HEK293 (cell line): Measurements from ENCODE around the gene TSPAN14.

ENCODE experiments used
- EGR2 ChIP-seq: fragments of 450-650 bp; formaldehyde crosslinking; IDR thresholded peaks from 2 replicates; pipeline ENCODE4 v1.5.1; 2016; ENCODE audit warnings: low read depth, missing biosample characterization, missing genetic modification characterization
- MEIS1 ChIP-seq: sonication (generic); formaldehyde crosslinking; IDR thresholded peaks from 2 replicates; pipeline ENCODE4 v1.8.1; 2022; ENCODE audit warnings: missing genetic modification reagents, mild to moderate bottlenecking, borderline replicate concordance
- SALL2 ChIP-seq: fragments of 450-650 bp; formaldehyde crosslinking; IDR thresholded peaks from 2 replicates; pipeline ENCODE4 v1.5.0; 2017; ENCODE audit warnings: missing biosample characterization, mild to moderate bottlenecking, missing genetic modification characterization, borderline replicate concordance
- ZBTB20 ChIP-seq: fragments of 450-650 bp; formaldehyde crosslinking; IDR thresholded peaks from 2 replicates; pipeline ENCODE4 v1.5.1; 2016; ENCODE audit warnings: missing biosample characterization, missing genetic modification characterization
- ZBTB7A ChIP-seq: fragments of 450-650 bp; formaldehyde crosslinking; IDR thresholded peaks from 2 replicates; pipeline ENCODE4 v1.5.1; 2016; ENCODE audit warnings: low read depth, missing biosample characterization, missing genetic modification characterization
- ZNF292 ChIP-seq: fragments of 450-650 bp; formaldehyde crosslinking; IDR thresholded peaks from 2 replicates; pipeline ENCODE4 v1.5.1; 2016; ENCODE audit warnings: low read depth, missing biosample characterization, missing genetic modification characterization, borderline replicate concordance
- ZNF514 ChIP-seq: fragments of 450-650 bp; formaldehyde crosslinking; IDR thresholded peaks from 2 replicates; pipeline ENCODE4 v1.5.1; 2016; ENCODE audit warnings: missing biosample characterization, missing genetic modification characterization
- ZNF670 ChIP-seq: fragments of 450-650 bp; formaldehyde crosslinking; IDR thresholded peaks from 2 replicates; pipeline ENCODE4 v1.5.1; 2016; ENCODE audit warnings: missing biosample characterization, missing genetic modification characterization, low read depth
- ZNF776 ChIP-seq: fragments of 450-650 bp; formaldehyde crosslinking; IDR thresholded peaks from 2 replicates; pipeline ENCODE4 v1.5.0; 2017; ENCODE audit warnings: missing biosample characterization, missing genetic modification characterization, borderline replicate concordance
- ZNF830 ChIP-seq: fragments of 450-650 bp; IDR thresholded peaks from 2 replicates; pipeline ENCODE4 v1.5.0; 2018; ENCODE audit warnings: missing biosample characterization, missing genetic modification characterization, low read depth, mild to moderate bottlenecking, moderate library complexity
- ZSCAN30 ChIP-seq: fragments of 450-650 bp; IDR thresholded peaks from 2 replicates; pipeline ENCODE4 v1.5.1; 2018; ENCODE audit warnings: missing biosample characterization, mild to moderate bottlenecking, missing genetic modification characterization, moderate library complexity
- TF ChIP-seq, protein P1 (sequence below): fragments of 450-650 bp; formaldehyde crosslinking; IDR thresholded peaks from 2 replicates; pipeline ENCODE4 v1.5.1; 2016; ENCODE audit warnings: missing biosample characterization, missing genetic modification characterization
- TF ChIP-seq, protein P2 (sequence below): IDR thresholded peaks from 2 replicates; pipeline ENCODE4 v1.6.1; 2011; ENCODE audit warnings: mild to moderate bottlenecking, low read depth, low read length, borderline replicate concordance
- TF ChIP-seq, protein P3 (sequence below): fragments of 450-650 bp; IDR thresholded peaks from 2 replicates; pipeline ENCODE4 v1.5.1; 2018; ENCODE audit warnings: missing biosample characterization, mild to moderate bottlenecking, missing genetic modification characterization
- TF ChIP-seq, protein P4 (sequence below): fragments of 450-650 bp; formaldehyde crosslinking; IDR thresholded peaks from 2 replicates; pipeline ENCODE4 v1.5.1; 2016; ENCODE audit warnings: missing biosample characterization, missing genetic modification characterization
- TF ChIP-seq, protein P5 (sequence below): fragments of 450-650 bp; formaldehyde crosslinking; IDR thresholded peaks from 2 replicates; pipeline ENCODE4 v1.5.1; 2016; ENCODE audit warnings: missing biosample characterization, missing genetic modification characterization, low read depth
- TF ChIP-seq, protein P6 (sequence below): fragments of 450-650 bp; formaldehyde crosslinking; conservative IDR thresholded peaks from 2 replicates; pipeline ENCODE4 v1.5.1; 2016; ENCODE audit warnings: low read depth, missing biosample characterization, missing genetic modification characterization
- TF ChIP-seq, protein P7 (sequence below): fragments of 450-650 bp; formaldehyde crosslinking; IDR thresholded peaks from 2 replicates; pipeline ENCODE4 v1.5.1; 2016; ENCODE audit warnings: missing biosample characterization, missing genetic modification characterization
- TF ChIP-seq, protein P8 (sequence below): fragments of 450-650 bp; formaldehyde crosslinking; IDR thresholded peaks from 2 replicates; pipeline ENCODE4 v1.5.1; 2016; ENCODE audit warnings: missing biosample characterization, missing genetic modification characterization
- TF ChIP-seq, protein P9 (sequence below): fragments of 450-650 bp; formaldehyde crosslinking; IDR thresholded peaks from 2 replicates; pipeline ENCODE4 v1.5.1; 2017; ENCODE audit warnings: missing biosample characterization, missing genetic modification characterization

TSPAN14 gene

DNA sequence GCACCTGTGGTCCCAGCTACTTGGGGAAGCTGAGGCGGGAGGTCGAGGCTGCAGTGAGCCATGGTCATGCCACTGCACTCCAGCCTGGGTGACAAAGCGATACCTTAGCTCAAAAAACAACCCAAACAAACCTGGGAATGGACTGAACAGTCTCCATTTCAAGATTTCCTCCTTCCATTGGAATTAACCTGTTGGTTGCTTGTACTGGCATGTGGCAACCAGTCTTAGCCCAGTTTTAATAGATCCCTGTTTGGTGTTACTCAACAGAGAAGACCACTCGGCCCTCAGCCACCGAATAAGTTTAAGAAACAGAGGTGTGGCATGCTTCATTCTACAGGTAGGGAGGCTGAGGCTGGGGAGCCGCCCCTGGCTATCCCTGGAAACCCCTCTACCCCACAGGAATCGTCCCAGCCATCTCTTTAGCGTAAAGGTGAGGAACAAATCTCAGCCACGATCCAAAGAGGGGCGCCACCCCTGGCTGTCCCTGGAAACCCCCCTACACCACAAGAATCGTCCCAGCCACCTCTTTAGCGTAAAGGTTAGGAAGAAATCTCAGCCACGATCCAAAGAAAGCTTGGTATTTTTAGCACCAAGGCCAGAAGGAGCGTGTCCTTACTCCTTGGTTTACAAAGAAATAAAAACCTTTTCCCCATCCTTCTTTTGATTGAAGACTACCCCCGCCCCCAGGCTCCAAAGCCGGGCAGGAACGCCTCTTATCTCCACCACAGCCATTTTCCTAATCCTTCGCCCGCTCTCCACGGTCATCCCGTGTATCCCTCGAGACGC is 861 bp upstream of the TSPAN14 start (continued):
- TF ChIP-seq, protein P1, sequence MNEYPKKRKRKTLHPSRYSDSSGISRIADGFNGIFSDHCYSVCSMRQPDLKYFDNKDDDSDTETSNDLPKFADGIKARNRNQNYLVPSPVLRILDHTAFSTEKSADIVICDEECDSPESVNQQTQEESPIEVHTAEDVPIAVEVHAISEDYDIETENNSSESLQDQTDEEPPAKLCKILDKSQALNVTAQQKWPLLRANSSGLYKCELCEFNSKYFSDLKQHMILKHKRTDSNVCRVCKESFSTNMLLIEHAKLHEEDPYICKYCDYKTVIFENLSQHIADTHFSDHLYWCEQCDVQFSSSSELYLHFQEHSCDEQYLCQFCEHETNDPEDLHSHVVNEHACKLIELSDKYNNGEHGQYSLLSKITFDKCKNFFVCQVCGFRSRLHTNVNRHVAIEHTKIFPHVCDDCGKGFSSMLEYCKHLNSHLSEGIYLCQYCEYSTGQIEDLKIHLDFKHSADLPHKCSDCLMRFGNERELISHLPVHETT (tag by site-specific recombination): no peak
- TF ChIP-seq, protein P2, sequence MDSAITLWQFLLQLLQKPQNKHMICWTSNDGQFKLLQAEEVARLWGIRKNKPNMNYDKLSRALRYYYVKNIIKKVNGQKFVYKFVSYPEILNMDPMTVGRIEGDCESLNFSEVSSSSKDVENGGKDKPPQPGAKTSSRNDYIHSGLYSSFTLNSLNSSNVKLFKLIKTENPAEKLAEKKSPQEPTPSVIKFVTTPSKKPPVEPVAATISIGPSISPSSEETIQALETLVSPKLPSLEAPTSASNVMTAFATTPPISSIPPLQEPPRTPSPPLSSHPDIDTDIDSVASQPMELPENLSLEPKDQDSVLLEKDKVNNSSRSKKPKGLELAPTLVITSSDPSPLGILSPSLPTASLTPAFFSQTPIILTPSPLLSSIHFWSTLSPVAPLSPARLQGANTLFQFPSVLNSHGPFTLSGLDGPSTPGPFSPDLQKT: no peak
- TF ChIP-seq ZBTB7A (tag by site-specific recombination) (no peak), ZSCAN30 (tag by site-specific recombination) (no peak), ZNF670 (tag by site-specific recombination) (no peak), ZNF514 (tag by site-specific recombination) (no peak), ZNF776 (tag by site-specific recombination) (no peak), ZNF292 (no peak), EGR2 (tag by site-specific recombination) (peak; percentile 65), MEIS1 (no peak), ZBTB20 (tag by site-specific recombination) (no peak), SALL2 (tag by site-specific recombination) (no peak), ZNF830 (tag by site-specific recombination) (no peak)
- TF ChIP-seq, protein P3, sequence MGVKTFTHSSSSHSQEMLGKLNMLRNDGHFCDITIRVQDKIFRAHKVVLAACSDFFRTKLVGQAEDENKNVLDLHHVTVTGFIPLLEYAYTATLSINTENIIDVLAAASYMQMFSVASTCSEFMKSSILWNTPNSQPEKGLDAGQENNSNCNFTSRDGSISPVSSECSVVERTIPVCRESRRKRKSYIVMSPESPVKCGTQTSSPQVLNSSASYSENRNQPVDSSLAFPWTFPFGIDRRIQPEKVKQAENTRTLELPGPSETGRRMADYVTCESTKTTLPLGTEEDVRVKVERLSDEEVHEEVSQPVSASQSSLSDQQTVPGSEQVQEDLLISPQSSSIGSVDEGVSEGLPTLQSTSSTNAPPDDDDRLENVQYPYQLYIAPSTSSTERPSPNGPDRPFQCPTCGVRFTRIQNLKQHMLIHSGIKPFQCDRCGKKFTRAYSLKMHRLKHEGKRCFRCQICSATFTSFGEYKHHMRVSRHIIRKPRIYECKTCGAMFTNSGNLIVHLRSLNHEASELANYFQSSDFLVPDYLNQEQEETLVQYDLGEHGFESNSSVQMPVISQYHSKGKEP (tag by site-specific recombination): no peak
- TF ChIP-seq, protein P4, sequence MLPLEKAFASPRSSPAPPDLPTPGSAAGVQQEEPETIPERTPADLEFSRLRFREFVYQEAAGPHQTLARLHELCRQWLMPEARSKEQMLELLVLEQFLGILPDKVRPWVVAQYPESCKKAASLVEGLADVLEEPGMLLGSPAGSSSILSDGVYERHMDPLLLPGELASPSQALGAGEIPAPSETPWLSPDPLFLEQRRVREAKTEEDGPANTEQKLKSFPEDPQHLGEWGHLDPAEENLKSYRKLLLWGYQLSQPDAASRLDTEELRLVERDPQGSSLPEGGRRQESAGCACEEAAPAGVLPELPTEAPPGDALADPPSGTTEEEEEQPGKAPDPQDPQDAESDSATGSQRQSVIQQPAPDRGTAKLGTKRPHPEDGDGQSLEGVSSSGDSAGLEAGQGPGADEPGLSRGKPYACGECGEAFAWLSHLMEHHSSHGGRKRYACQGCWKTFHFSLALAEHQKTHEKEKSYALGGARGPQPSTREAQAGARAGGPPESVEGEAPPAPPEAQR (tag by site-specific recombination): no peak
- TF ChIP-seq, protein P5, sequence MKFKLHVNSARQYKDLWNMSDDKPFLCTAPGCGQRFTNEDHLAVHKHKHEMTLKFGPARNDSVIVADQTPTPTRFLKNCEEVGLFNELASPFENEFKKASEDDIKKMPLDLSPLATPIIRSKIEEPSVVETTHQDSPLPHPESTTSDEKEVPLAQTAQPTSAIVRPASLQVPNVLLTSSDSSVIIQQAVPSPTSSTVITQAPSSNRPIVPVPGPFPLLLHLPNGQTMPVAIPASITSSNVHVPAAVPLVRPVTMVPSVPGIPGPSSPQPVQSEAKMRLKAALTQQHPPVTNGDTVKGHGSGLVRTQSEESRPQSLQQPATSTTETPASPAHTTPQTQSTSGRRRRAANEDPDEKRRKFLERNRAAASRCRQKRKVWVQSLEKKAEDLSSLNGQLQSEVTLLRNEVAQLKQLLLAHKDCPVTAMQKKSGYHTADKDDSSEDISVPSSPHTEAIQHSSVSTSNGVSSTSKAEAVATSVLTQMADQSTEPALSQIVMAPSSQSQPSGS (tag by site-specific recombination): no peak
- TF ChIP-seq, protein P6, sequence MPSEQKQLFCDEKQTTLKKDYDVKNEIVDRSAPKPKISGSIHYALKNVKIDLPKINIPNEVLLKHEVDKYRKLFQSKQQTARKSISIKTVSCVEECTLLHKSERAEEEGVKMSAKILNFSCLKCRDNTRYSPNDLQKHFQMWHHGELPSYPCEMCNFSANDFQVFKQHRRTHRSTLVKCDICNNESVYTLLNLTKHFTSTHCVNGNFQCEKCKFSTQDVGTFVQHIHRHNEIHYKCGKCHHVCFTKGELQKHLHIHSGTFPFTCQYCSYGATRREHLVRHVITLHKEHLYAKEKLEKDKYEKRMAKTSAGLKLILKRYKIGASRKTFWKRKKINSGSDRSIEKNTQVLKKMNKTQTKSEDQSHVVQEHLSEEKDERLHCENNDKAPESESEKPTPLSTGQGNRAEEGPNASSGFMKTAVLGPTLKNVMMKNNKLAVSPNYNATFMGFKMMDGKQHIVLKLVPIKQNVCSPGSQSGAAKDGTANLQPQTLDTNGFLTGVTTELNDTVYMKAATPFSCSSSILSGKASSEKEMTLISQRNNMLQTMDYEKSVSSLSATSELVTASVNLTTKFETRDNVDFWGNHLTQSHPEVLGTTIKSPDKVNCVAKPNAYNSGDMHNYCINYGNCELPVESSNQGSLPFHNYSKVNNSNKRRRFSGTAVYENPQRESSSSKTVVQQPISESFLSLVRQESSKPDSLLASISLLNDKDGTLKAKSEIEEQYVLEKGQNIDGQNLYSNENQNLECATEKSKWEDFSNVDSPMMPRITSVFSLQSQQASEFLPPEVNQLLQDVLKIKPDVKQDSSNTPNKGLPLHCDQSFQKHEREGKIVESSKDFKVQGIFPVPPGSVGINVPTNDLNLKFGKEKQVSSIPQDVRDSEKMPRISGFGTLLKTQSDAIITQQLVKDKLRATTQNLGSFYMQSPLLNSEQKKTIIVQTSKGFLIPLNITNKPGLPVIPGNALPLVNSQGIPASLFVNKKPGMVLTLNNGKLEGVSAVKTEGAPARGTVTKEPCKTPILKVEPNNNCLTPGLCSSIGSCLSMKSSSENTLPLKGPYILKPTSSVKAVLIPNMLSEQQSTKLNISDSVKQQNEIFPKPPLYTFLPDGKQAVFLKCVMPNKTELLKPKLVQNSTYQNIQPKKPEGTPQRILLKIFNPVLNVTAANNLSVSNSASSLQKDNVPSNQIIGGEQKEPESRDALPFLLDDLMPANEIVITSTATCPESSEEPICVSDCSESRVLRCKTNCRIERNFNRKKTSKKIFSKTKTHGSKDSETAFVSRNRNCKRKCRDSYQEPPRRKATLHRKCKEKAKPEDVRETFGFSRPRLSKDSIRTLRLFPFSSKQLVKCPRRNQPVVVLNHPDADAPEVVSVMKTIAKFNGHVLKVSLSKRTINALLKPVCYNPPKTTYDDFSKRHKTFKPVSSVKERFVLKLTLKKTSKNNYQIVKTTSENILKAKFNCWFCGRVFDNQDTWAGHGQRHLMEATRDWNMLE (tag by site-specific recombination): no peak
- TF ChIP-seq, protein P7, sequence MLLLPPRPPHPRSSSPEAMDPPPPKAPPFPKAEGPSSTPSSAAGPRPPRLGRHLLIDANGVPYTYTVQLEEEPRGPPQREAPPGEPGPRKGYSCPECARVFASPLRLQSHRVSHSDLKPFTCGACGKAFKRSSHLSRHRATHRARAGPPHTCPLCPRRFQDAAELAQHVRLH (tag by site-specific recombination): no peak
- TF ChIP-seq, protein P8, sequence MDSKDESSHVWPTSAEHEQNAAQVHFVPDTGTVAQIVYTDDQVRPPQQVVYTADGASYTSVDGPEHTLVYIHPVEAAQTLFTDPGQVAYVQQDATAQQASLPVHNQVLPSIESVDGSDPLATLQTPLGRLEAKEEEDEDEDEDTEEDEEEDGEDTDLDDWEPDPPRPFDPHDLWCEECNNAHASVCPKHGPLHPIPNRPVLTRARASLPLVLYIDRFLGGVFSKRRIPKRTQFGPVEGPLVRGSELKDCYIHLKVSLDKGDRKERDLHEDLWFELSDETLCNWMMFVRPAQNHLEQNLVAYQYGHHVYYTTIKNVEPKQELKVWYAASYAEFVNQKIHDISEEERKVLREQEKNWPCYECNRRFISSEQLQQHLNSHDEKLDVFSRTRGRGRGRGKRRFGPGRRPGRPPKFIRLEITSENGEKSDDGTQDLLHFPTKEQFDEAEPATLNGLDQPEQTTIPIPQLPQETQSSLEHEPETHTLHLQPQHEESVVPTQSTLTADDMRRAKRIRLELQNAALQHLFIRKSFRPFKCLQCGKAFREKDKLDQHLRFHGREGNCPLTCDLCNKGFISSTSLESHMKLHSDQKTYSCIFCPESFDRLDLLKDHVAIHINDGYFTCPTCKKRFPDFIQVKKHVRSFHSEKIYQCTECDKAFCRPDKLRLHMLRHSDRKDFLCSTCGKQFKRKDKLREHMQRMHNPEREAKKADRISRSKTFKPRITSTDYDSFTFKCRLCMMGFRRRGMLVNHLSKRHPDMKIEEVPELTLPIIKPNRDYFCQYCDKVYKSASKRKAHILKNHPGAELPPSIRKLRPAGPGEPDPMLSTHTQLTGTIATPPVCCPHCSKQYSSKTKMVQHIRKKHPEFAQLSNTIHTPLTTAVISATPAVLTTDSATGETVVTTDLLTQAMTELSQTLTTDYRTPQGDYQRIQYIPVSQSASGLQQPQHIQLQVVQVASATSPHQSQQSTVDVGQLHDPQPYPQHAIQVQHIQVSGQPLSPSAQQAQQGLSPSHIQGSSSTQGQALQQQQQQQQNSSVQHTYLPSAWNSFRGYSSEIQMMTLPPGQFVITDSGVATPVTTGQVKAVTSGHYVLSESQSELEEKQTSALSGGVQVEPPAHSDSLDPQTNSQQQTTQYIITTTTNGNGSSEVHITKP: 0 out of 2 replicates have a peak, but pooled peaks have one; percentile 18
- TF ChIP-seq, protein P9, sequence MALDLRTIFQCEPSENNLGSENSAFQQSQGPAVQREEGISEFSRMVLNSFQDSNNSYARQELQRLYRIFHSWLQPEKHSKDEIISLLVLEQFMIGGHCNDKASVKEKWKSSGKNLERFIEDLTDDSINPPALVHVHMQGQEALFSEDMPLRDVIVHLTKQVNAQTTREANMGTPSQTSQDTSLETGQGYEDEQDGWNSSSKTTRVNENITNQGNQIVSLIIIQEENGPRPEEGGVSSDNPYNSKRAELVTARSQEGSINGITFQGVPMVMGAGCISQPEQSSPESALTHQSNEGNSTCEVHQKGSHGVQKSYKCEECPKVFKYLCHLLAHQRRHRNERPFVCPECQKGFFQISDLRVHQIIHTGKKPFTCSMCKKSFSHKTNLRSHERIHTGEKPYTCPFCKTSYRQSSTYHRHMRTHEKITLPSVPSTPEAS: no peak
